Measurements from ENCODE around the gene CBFA2T3. TPM values are rescaled to one million over a fixed set of nuclear protein-coding genes. Genes with fewer than 3 reads are reported as not detected.

The CBFA2T3 gene
- total RNA-seq, 4 donors from 2014 or later = 1.4 to 5.8 (median 1.5) TPM

DNA sequence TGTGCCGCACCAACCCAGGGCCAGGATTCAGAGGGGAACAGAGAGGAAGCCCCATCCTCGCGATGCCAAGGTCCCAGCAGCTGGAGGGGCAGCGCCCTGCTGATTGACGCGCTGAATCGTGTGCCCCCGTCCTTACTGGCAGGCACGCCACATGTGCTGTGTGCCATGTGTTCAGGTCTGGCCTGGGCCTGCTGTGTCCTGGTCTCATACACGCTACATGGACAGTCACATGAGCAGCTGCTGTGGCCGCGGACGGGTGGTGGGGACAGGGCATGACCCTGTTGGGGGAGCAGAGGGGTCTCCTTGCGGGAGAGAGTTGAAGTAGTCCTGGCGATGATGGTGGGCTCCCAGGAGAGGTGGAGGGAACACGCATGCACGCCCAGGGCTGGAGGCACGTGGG lies 18.0 kb downstream of the CBFA2T3 start:
- no peaks in the 10 kb centered on the region for H3K36me3 ChIP-seq
- no peaks in the 10 kb centered on the region for H3K9me3 ChIP-seq
- WGBS, 2 donors (ENCODE audit: low coverage in 1 of 2) = no CpG with 5 or more reads among the region's 18 CpGs
- H3K4me1 ChIP-seq = peaks cover 0 to 4% (median 0%) of the 10 kb centered on the region in 3 donors
- no peak for ATAC-seq
- no peak overlapping the region for H3K4me3 ChIP-seq
- no peak overlapping the region for H3K27ac ChIP-seq
- H3K27me3 ChIP-seq = peaks cover 59% of the 10 kb centered on the region
- no peak for TF ChIP-seq EP300 (IDR thresholded peaks at IDR 0.05)
- no peak for TF ChIP-seq POLR2A (IDR thresholded peaks at IDR 0.05)
- no peak for TF ChIP-seq POLR2AphosphoS5 (IDR thresholded peaks at IDR 0.05)
- TF ChIP-seq, protein P1, sequence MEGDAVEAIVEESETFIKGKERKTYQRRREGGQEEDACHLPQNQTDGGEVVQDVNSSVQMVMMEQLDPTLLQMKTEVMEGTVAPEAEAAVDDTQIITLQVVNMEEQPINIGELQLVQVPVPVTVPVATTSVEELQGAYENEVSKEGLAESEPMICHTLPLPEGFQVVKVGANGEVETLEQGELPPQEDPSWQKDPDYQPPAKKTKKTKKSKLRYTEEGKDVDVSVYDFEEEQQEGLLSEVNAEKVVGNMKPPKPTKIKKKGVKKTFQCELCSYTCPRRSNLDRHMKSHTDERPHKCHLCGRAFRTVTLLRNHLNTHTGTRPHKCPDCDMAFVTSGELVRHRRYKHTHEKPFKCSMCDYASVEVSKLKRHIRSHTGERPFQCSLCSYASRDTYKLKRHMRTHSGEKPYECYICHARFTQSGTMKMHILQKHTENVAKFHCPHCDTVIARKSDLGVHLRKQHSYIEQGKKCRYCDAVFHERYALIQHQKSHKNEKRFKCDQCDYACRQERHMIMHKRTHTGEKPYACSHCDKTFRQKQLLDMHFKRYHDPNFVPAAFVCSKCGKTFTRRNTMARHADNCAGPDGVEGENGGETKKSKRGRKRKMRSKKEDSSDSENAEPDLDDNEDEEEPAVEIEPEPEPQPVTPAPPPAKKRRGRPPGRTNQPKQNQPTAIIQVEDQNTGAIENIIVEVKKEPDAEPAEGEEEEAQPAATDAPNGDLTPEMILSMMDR (IDR thresholded peaks at IDR 0.05) = no peak

GRCh38 chr16:88957887-88958577 lies 19.0 kb downstream of the CBFA2T3 start:
- WGBS, 2 donors (ENCODE audit: low coverage in 1 of 2) = 73 to 78% methylated on average over 8 to 9 of the region's 25 CpGs
- TF ChIP-seq EP300 (IDR thresholded peaks at IDR 0.05) (no peak), POLR2AphosphoS5 (IDR thresholded peaks at IDR 0.05) (no peak), POLR2A (IDR thresholded peaks at IDR 0.05) (no peak)
- TF ChIP-seq, protein P1 (IDR thresholded peaks at IDR 0.05) = no peak
- Histone ChIP-seq H3K9me3 (no peaks in the 10 kb centered on the region), H3K36me3 (no peaks in the 10 kb centered on the region), H3K27me3 (peaks cover 63% of the 10 kb centered on the region), H3K4me1 (peaks cover 0 to 4% (median 0%) of the 10 kb centered on the region in 3 donors), H3K27ac (no peak overlapping the region), H3K4me3 (no peak overlapping the region)
- no peak for ATAC-seq

DNA sequence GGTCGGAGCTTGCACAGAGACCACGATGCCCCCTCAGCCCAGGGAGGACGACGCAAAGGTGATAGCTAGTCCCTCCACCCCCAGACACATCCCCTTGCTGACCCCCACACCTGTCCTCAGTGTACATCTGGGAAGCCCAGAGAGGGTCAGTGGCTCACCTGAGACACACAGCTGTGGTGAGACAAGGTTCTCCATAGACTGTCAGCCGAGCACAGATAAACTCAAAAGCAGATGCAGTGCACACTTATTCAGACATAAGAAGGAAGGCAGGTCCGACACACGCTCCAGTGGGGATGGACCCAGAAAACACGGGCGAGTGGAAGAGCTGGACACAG lies 19.6 kb downstream of the CBFA2T3 start:
- Histone ChIP-seq H3K27me3 (peaks cover 64% of the 10 kb centered on the region), H3K9me3 (no peaks in the 10 kb centered on the region), H3K4me3 (no peak overlapping the region), H3K27ac (no peak overlapping the region), H3K4me1 (peaks cover 0 to 4% (median 0%) of the 10 kb centered on the region in 3 donors), H3K36me3 (no peaks in the 10 kb centered on the region)
- no peak for ATAC-seq
- TF ChIP-seq EP300 (IDR thresholded peaks at IDR 0.05) (no peak), POLR2AphosphoS5 (IDR thresholded peaks at IDR 0.05) (no peak), POLR2A (IDR thresholded peaks at IDR 0.05) (no peak)
- TF ChIP-seq, protein P1 (IDR thresholded peaks at IDR 0.05) = no peak
- 61 to 88% methylated on average over 3 to 7 of the region's 9 CpGs for WGBS, 2 donors (ENCODE audit: low coverage in 1 of 2)

DNA sequence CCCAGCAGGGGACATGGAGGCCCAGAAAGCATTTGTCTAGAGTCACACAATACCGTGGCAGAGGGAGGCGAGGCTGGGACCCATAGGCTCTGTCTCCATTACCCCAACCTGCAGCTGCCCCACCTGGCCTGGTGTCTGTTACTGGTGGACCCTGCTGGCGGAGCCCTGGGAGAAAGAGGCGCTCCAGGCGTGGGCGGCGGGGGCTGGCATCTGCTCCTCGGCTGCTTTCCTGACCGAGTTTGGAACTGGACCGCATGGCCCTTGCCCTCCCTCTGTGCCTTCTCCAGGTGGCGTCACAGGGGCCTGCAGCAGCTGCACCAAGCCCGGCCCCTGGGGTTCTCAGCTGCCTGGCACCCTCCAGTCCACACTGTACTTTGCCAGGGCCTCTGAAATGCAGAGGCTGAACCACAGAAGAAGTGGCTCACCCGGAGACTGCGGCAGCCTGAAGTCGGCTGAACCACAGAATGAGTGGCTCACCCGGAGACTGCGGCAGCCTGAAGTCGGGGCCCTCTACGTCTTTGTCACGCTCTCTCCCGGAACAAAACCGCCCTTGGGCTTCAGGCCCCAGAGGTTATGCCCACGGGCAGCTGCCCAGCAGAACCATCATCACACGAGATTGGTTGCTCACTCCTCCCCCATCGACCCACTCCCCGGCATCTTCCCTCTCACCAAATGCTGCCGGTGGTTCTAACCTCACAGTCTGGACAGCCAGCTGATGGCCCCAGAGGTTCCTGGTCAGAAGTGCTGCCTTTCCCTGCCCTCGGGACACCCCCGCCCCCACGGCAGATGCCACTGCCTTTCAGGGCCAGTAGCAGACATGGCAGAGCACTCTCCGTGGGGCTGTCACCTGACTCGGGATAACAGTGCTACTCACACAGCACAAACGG lies 20.2 kb downstream of the CBFA2T3 start:
- 94% methylated on average over 11 of the region's 33 CpGs; no CpG with 5 or more reads in 1 of the 2 donors for WGBS, 2 donors (ENCODE audit: low coverage in 1 of 2)
- no peak for ATAC-seq
- no peaks in the 10 kb centered on the region for H3K9me3 ChIP-seq

More for the DNA sequence above, 20.2 kb downstream of the CBFA2T3 start:
- H3K4me1 ChIP-seq = peaks cover 0 to 4% (median 0%) of the 10 kb centered on the region in 3 donors
- H3K27me3 ChIP-seq = peaks cover 65% of the 10 kb centered on the region
- H3K36me3 ChIP-seq = no peaks in the 10 kb centered on the region
- H3K27ac ChIP-seq = no peak overlapping the region
- H3K4me3 ChIP-seq = no peak overlapping the region
- TF ChIP-seq, protein P1 (IDR thresholded peaks at IDR 0.05) = no peak
- TF ChIP-seq EP300 (IDR thresholded peaks at IDR 0.05) = no peak
- TF ChIP-seq POLR2A (IDR thresholded peaks at IDR 0.05) = no peak
- TF ChIP-seq POLR2AphosphoS5 (IDR thresholded peaks at IDR 0.05) = no peak

All from gastroesophageal sphincter (tissue), 4 donors.